Uterus (tissue), 4 donors: ENCODE data around the gene ANKRD55. TPM values are rescaled to one million over a fixed set of nuclear protein-coding genes. Genes with fewer than 3 reads are reported as not detected.
"Not testable (repeated sequence)": the region's sequence is repeated elsewhere in the genome, so short reads cannot be mapped to it uniquely, and the experiment has no call there.

Experiments used
- DNase-seq, 2 donors: peaks; one replicate each; pipeline ENCODE4 v3.0.0-alpha.2; 2019 to 2020
- H3K27ac ChIP-seq, 2 donors: fragments of 200-600 bp; sonication (generic); 1 replicate in 1 of 2; 2 replicates in 1 of 2; pipeline ENCODE4 v1.5.1; 2016 to 2018
- H3K27me3 ChIP-seq, 2 donors: fragments of 200-600 bp; sonication (generic); one replicate each; pipeline ENCODE4 v1.5.1; 2018 to 2019; ENCODE audit warnings: control low read depth in 1 of 2
- H3K36me3 ChIP-seq, 2 donors: fragments of 200-600 bp; sonication (generic); one replicate each; pipeline ENCODE4 v1.5.1; 2019; ENCODE audit warnings: control low read depth in 1 of 2
- H3K4me1 ChIP-seq, 2 donors: fragments of 200-600 bp; sonication (generic); one replicate each; pipeline ENCODE4 v1.5.1; 2018 to 2019; ENCODE audit warnings: control low read depth in 1 of 2
- H3K4me3 ChIP-seq, 2 donors: fragments of 200-600 bp; sonication (generic); 1 replicate in 1 of 2; 2 replicates in 1 of 2; pipeline ENCODE4 v1.5.1; 2018 to 2019; ENCODE audit warnings: mild to moderate bottlenecking in 1 of 2
- H3K9me3 ChIP-seq, 2 donors: fragments of 200-600 bp; sonication (generic); one replicate each; pipeline ENCODE4 v1.5.1; 2019; ENCODE audit warnings: control low read depth in 1 of 2
- POLR2A ChIP-seq, 2 donors: fragments of 450-650 bp; IDR thresholded peaks; one replicate each; pipeline ENCODE4 v1.6.1; 2016; ENCODE audit warnings: antibody characterized with exemption in 2 of 2, mild to moderate bottlenecking in 1 of 2, moderate library complexity in 1 of 2
- intact Hi-C: fragments of 100-400 bp; cut with DNase I; formaldehyde crosslinking; loops from one replicate; pipeline ENCODE4 v1.15.1; 2023; ENCODE audit warnings: low total_unique reads
- total RNA-seq, 4 donors: library from RNA; depleted of rRNA in 3 of 4; stranded (reverse); fragments of >200 nt in 3 of 4; gene quantifications; one replicate each; pipeline versions ENCODE4 v1.1.0 to v1.2.4, GENCODE V29; 2014 to 2023
- TF ChIP-seq, protein P1 (sequence below), 4 experiments: fragments of 200-600 bp in 2 of 4; fragments of 450-650 bp in 2 of 4; sonication (generic) in 2 of 4; IDR thresholded peaks; one replicate each; pipeline ENCODE4 v1.5.1; 2016 to 2019; ENCODE audit warnings: antibody characterized with exemption in 4 of 4, mild to moderate bottlenecking in 2 of 4, moderate library complexity in 1 of 4
- donor health status: DM: yes; HTN: yes; CAD: no.

Gene ANKRD55
- total RNA-seq, 4 donors from 2014 or later: 0.55 TPM; not detected in 3

DNA sequence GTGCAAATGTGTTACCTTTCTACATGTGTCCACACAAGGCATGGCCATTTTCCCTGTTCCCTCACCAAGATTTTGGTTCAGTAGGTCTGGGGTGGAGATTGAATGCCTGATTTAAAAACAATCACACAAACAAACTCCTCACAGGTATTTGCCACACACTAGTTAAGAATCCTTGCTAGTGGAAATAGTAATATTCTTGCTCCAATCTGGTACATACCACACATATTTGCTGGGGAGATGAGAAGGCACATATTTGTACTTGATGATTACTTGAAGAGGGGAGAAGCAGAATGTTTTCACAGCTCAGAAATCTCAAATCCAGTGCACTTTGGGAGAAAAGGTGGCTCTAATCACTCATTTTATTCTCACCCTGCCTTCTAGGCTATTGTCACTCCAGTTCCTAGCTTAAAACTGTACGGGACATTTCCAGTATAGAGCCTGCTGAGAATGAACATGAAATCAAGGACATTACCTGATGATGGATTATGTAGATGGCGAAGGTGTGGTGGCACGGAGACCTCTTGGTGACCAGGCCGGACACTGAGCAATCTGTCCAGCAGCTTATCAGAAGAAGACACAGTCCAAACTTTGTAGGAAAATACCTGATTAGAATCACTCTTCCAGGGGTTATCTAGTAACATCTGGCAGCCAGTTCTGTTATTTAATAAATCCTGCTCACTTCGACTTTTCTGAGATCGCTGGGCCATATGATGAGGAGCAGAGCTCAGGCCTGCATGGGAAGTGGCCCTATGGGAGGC lies 122.3 kb downstream of the ANKRD55 start:
- H3K27ac ChIP-seq: no peak overlapping the region

DNA sequence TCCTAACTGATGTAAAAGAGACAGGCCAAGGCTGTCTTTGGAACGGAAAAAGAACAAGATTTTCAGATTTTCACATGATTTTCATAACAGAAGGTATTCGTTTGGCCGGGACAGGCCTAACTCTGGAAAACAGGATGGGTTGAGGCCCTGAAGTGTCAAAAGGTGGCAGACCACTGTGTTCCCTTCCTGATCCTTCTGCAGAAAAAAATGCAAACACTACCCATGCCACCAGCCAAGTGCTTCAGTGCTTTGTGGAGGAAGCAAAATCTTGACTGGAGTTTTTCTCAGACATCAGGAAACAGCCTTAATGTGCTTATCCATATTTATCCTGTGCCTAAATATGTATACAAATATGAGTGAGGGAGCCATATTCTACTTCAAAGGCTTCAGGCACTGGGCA lies 124.9 kb downstream of the ANKRD55 start:
- no peak for DNase-seq
- no peak for TF ChIP-seq POLR2A (IDR thresholded peaks at IDR 0.05)
- TF ChIP-seq, protein P1, sequence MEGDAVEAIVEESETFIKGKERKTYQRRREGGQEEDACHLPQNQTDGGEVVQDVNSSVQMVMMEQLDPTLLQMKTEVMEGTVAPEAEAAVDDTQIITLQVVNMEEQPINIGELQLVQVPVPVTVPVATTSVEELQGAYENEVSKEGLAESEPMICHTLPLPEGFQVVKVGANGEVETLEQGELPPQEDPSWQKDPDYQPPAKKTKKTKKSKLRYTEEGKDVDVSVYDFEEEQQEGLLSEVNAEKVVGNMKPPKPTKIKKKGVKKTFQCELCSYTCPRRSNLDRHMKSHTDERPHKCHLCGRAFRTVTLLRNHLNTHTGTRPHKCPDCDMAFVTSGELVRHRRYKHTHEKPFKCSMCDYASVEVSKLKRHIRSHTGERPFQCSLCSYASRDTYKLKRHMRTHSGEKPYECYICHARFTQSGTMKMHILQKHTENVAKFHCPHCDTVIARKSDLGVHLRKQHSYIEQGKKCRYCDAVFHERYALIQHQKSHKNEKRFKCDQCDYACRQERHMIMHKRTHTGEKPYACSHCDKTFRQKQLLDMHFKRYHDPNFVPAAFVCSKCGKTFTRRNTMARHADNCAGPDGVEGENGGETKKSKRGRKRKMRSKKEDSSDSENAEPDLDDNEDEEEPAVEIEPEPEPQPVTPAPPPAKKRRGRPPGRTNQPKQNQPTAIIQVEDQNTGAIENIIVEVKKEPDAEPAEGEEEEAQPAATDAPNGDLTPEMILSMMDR (IDR thresholded peaks at IDR 0.05): no peak
- Histone ChIP-seq H3K4me1 (no peaks in the 10 kb centered on the region), H3K27ac (peak overlapping the region in 1 of 2 donors; percentile 64), H3K9me3 (no peaks in the 10 kb centered on the region), H3K36me3 (no peaks in the 10 kb centered on the region), H3K27me3 (no peaks in the 10 kb centered on the region), H3K4me3 (no peak overlapping the region)
- intact Hi-C loops: no loop called here

More for the DNA sequence above, 122.3 kb downstream of the ANKRD55 start:
- Histone ChIP-seq H3K9me3 (no peaks in the 10 kb centered on the region), H3K4me1 (no peaks in the 10 kb centered on the region), H3K4me3 (no peak overlapping the region), H3K36me3 (no peaks in the 10 kb centered on the region), H3K27me3 (no peaks in the 10 kb centered on the region)
- TF ChIP-seq, protein P1 (IDR thresholded peaks at IDR 0.05): no peak
- no peak for DNase-seq
- intact Hi-C loops: no loop called here

DNA sequence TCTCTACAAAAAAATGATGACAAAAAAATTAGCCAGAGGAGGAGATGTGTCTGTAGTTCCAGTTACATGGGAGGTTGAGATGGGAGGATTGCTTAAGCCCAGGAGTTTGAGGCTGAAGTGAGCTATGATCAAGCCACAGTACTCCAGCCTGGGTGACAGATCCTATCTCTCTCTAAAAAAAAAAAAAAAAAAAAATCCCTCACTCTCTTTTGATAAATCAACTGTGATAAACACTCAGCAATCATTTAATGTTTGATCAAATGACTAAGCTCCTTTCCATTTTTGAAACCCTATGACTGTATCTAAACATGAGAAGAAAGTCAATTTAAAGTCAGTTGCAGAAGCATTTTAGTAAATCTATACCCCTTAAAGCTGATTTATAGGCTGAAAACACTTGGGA lies 126.3 kb downstream of the ANKRD55 start:
- DNase-seq: no peak
- Histone ChIP-seq H3K36me3 (no peaks in the 10 kb centered on the region), H3K4me3 (no peak overlapping the region), H3K4me1 (no peaks in the 10 kb centered on the region), H3K27ac (no peak overlapping the region), H3K27me3 (no peaks in the 10 kb centered on the region), H3K9me3 (no peaks in the 10 kb centered on the region)
- TF ChIP-seq, protein P1 (IDR thresholded peaks at IDR 0.05): no peak
- TF ChIP-seq POLR2A (IDR thresholded peaks at IDR 0.05): no peak
- intact Hi-C loops: no loop called here

DNA sequence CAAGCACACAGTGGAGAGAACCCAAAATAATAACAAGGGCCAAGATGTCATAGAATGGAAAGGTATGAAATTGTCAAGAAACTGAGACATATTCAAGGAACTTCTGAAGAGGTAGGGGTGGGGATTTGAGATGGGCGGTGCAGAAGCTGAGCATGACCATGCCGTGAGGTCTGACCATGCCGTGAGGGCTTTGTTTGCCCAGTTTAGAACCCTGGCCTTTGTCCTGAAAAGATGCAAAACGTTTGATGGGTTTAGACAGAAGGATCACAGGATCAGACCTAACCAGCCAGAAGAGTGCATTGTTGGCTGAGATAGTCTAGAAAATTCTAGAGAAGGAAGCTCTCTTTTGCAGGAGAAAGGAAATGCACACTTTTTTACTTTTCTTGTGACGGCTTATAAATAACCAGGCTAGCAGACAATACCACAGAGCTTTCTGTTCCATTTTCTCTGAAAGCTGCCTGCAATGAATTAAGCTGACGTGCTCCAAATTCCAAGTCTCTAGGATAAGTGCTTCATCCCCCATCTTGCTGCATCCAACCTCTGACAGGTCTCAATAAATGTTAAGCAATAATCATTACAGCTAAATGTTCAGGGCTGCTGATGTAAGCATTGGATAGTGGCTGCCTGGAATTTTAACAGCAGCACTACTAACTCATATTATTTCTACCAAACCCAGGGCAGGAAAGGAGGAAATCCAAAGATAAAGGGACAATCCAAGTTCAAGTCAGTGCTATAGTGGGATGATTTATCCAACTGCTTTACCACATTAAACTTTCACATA lies 127.4 kb downstream of the ANKRD55 start:
- no peaks in the 10 kb centered on the region for H3K36me3 ChIP-seq
- H3K4me1 ChIP-seq: no peaks in the 10 kb centered on the region
- no peaks in the 10 kb centered on the region for H3K27me3 ChIP-seq
- no peak overlapping the region for H3K4me3 ChIP-seq
- TF ChIP-seq, protein P1 (IDR thresholded peaks at IDR 0.05): no peak
- TF ChIP-seq POLR2A (IDR thresholded peaks at IDR 0.05): no peak
- intact Hi-C loops: no loop called here
- DNase-seq: no peak
- peak overlapping the region in 1 of 2 donors; percentile 56 for H3K27ac ChIP-seq
- no peaks in the 10 kb centered on the region for H3K9me3 ChIP-seq

DNA sequence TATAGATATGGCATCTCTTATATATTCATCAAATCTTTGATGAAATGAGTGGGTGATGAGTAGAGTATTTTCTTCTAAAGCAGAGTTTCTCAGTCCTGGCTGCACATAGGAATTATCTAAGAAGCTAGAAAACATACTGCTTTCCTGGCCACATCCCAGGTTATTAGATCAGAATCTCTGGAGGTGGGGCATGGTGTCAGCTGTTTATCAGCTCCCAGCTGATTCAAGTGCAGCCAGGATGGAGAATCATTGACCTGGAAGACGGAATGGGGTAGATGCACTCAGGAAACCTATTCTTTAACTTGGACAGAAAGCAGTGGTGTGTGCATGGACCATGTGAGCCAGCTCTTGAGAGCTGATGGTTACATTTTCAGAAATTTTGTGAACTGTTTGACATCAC lies 130.2 kb downstream of the ANKRD55 start:
- intact Hi-C loops: no loop called here
- Histone ChIP-seq H3K36me3 (no peaks in the 10 kb centered on the region), H3K9me3 (no peaks in the 10 kb centered on the region), H3K27ac (no peak overlapping the region), H3K4me1 (no peaks in the 10 kb centered on the region), H3K27me3 (no peaks in the 10 kb centered on the region), H3K4me3 (no peak overlapping the region)
- no peak for DNase-seq
- TF ChIP-seq POLR2A (IDR thresholded peaks at IDR 0.05): no peak
- TF ChIP-seq, protein P1 (IDR thresholded peaks at IDR 0.05): no peak

DNA sequence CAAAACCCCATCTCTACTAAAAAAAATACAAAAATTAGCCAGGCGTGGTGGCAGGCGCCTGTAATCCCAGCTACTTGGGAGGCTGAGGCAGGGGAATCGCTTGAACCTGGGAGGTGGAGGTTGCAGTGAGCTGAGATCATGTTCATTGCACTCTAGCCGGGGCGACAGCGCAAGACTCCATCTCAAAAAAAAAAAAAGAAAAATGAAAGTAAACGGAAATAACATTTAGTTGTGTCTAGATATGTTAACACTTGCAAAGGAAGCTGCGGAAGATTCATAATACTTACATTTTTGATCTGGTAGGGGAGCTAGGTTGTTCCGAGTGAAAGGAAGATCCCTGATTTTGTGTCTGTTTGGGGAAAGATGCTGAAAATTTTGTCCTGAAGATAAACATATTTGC lies 130.9 kb downstream of the ANKRD55 start:
- intact Hi-C loops: not testable (repeated sequence)

More for the DNA sequence above, 130.9 kb downstream of the ANKRD55 start:
- not testable (repeated sequence) for H3K27me3 ChIP-seq, H3K4me1 ChIP-seq, H3K4me3 ChIP-seq, H3K36me3 ChIP-seq, H3K27ac ChIP-seq, H3K9me3 ChIP-seq, DNase-seq
